Lower lobe of right lung (tissue), 2 donors: Measurements from ENCODE around the gene ASAP3. TPM values are rescaled to one million over a fixed set of nuclear protein-coding genes. Genes with fewer than 3 reads are reported as not detected.
"Not testable (repeated sequence)": the region's sequence is repeated elsewhere in the genome, so short reads cannot be mapped to it uniquely, and the experiment has no call there.

Source experiments
- ATAC-seq, 2 donors: fragments of 200-7000 bp; cut with Tn5 transposase; one replicate each; pipeline ENCODE4 v1.9.1; 2020 to 2022; ENCODE audit warnings: mild to moderate bottlenecking in 2 of 2, moderate library complexity in 2 of 2
- DNase-seq: peaks from one replicate; pipeline ENCODE4 v3.0.0-alpha.2; 2020
- H3K27ac ChIP-seq: fragments of 200-600 bp; one replicate; pipeline ENCODE4 v1.8.0; 2022
- H3K27me3 ChIP-seq: fragments of 200-600 bp; one replicate; pipeline ENCODE4 v1.8.0; 2022; ENCODE audit warnings: low read depth
- H3K36me3 ChIP-seq: fragments of 200-600 bp; one replicate; pipeline ENCODE4 v1.8.0; 2022; ENCODE audit warnings: mild to moderate bottlenecking
- H3K4me1 ChIP-seq: fragments of 200-600 bp; one replicate; pipeline ENCODE4 v1.8.0; 2022
- H3K4me3 ChIP-seq: fragments of 200-600 bp; one replicate; pipeline ENCODE4 v1.8.0; 2022; ENCODE audit warnings: mild to moderate bottlenecking
- H3K9me3 ChIP-seq: fragments of 200-600 bp; one replicate; pipeline ENCODE4 v1.8.0; 2022
- CTCF ChIP-seq: fragments of 200-600 bp; IDR thresholded peaks from one replicate; pipeline ENCODE4 v1.8.0; 2022; ENCODE audit warnings: antibody characterized with exemption, mild to moderate bottlenecking
- intact Hi-C: fragments of 100-400 bp; cut with DNase I; formaldehyde crosslinking; loops from one replicate; pipeline ENCODE4 v1.11.0; 2022
- total RNA-seq: library from RNA; stranded (reverse); fragmentation: NEBNext Ultra II Directional; extraction: Animal tissue kit (Norgen Biotek cat#: 25700); gene quantifications from one replicate; pipeline ENCODE4 v1.2.1, GENCODE V29; 2021
- donor health status: DM: no; HTN: yes; CAD: no; lungs with severe emphysema.

The ASAP3 gene
- total RNA-seq, 1 donor from 2014 or later: 34.5 TPM

- TF ChIP-seq CTCF: no peak
- Histone ChIP-seq H3K27me3 (no peaks in the 10 kb centered on the region), H3K4me3 (no peak overlapping the region), H3K36me3 (peaks cover 25% of the 10 kb centered on the region), H3K4me1 (peaks cover 23% of the 10 kb centered on the region), H3K9me3 (no peaks in the 10 kb centered on the region), H3K27ac (peak overlapping the region; percentile 6)
- intact Hi-C loops: no loop called here
- DNase-seq: no peak
- ATAC-seq: peak in 1 of 2 donors; percentile 11
Measured at GRCh38 chr1:23383577-23384311, 100.2 kb downstream of the ASAP3 start.

DNA sequence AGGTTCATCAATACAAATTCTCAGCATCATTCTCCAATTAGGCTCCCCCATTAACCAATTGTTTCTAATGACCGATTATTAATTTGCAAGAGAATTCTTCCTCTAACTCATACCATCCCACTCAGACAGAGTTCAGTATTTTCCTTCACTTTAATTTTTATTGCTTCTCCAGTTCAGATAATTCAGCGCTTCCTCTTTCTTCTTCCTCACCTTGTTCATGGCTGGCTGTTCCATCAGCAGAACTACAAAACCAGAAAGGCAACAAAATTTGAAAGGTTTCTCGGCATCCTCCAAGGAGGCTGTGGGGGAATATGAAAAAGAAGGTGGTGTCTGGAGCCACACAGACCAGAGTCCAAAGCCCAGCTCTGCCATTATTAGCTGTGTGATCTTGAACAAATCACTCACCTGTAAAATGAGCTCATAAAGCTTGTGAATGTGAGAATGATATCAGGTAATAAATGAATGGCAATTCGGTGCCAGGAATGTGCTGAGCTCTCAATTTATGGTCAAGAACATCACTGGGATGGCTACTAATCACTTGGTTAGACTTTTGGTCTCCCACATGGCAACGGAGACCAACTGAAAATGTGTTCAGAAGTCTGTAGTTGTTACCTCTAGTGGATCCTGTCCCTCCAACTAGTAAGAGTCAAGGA lies 102.6 kb downstream of the ASAP3 start:
- intact Hi-C loops: no loop called here
- Histone ChIP-seq H3K27ac (no peak overlapping the region), H3K9me3 (no peaks in the 10 kb centered on the region), H3K27me3 (no peaks in the 10 kb centered on the region), H3K4me1 (peaks cover 42% of the 10 kb centered on the region), H3K36me3 (peaks cover 25% of the 10 kb centered on the region), H3K4me3 (no peak overlapping the region)
- ATAC-seq: no peak
- no peak for DNase-seq
- no peak for TF ChIP-seq CTCF

GRCh38 chr1:23380719-23381118 lies 103.3 kb downstream of the ASAP3 start:
- Histone ChIP-seq H3K36me3 (peaks cover 24% of the 10 kb centered on the region), H3K27me3 (no peaks in the 10 kb centered on the region), H3K4me1 (peaks cover 42% of the 10 kb centered on the region), H3K4me3 (no peak overlapping the region), H3K9me3 (no peaks in the 10 kb centered on the region), H3K27ac (no peak overlapping the region)
- DNase-seq (no peak), ATAC-seq (no peak)
- intact Hi-C loops: no loop called here
- TF ChIP-seq CTCF: no peak

GRCh38 chr1:23380236-23380635 lies 103.7 kb downstream of the ASAP3 start:
- H3K27me3 ChIP-seq, ATAC-seq, H3K4me3 ChIP-seq, DNase-seq, intact Hi-C loops, H3K9me3 ChIP-seq, H3K27ac ChIP-seq: not testable (repeated sequence)
- Histone ChIP-seq H3K36me3 (peaks cover 19% of the 10 kb centered on the region), H3K4me1 (peaks cover 39% of the 10 kb centered on the region)

Other genes with a start within 250 kb of the ASAP3 start
- 84.9 TPM for gene HNRNPR, start 139.9 kb downstream of the ASAP3 start, total RNA-seq
- 11.6 TPM for gene ZNF436, start 114.3 kb downstream of the ASAP3 start, total RNA-seq
- 41.9 TPM for gene TCEA3, start 59.4 kb downstream of the ASAP3 start, total RNA-seq
- 1.1 TPM for gene E2F2, start 47.1 kb upstream of the ASAP3 start, total RNA-seq
- 137 TPM for gene ID3, start 75.3 kb upstream of the ASAP3 start, total RNA-seq
- gene RPL11, start 207.6 kb upstream of the ASAP3 start, total RNA-seq: 959 TPM